Measurements from ENCODE around the gene TTC7B. TPM values are rescaled to one million over a fixed set of nuclear protein-coding genes. Genes with fewer than 3 reads are reported as not detected.

The TTC7B gene
- polyA plus RNA-seq, 1 donor (not counting 4 experiments of a cell fraction or from before 2014, with no cell fraction given) = 21.4 TPM

- H3K36me3 ChIP-seq (ENCODE audit: control insufficient read depth in 2 of 2, extremely low read depth in 1 of 2, insufficient read depth in 2 of 2, low read length in 2 of 2) = no peaks in the 10 kb centered on the region
- no peak for FAIRE-seq
- no peak for DNase-seq (ENCODE audit: low read depth, low spot score)
Measured at GRCh38 chr14:90545382-90545781, 270.8 kb downstream of the TTC7B start.

GRCh38 chr14:90544971-90545370 lies 271.3 kb downstream of the TTC7B start:
- no peaks in the 10 kb centered on the region for H3K27me3 ChIP-seq (ENCODE audit: control insufficient read depth, extremely low read depth, insufficient read depth, low read length)
- no peaks in the 10 kb centered on the region for H3K79me2 ChIP-seq (ENCODE audit: control insufficient read depth, insufficient read depth, low read length)
- H3K9me1 ChIP-seq (ENCODE audit: control insufficient read depth, extremely low read depth, insufficient read depth, low read length) = peaks cover 2% of the 10 kb centered on the region
- TF ChIP-seq EZH2 (IDR thresholded peaks at IDR 0.05; ENCODE audit: low read length) (no peak), CTCF (optimal IDR thresholded peaks at IDR 0.05 in 1 of 3, IDR thresholded peaks at IDR 0.05 in 1 of 3, conservative IDR thresholded peaks at IDR 0.05 in 1 of 3; ENCODE audit: extremely low read depth in 1 of 3, insufficient read depth in 2 of 3, low read length in 3 of 3) (no peak)
- dilution Hi-C loops (cut with MboI; ENCODE audit: extremely low pct_ligation_motif_present, low sequenced_read_pairs) = no loop called here
- no peak overlapping the region for H3K27ac ChIP-seq (ENCODE audit: control insufficient read depth, insufficient read depth, low read length)
- no peak overlapping the region for H3K4me2 ChIP-seq (ENCODE audit: control insufficient read depth, extremely low read depth, insufficient read depth, low read depth, low read length)
- no peaks in the 10 kb centered on the region for H3K9me3 ChIP-seq (ENCODE audit: control insufficient read depth, low read depth, low read length)
- peaks cover 3% of the 10 kb centered on the region for H4K20me1 ChIP-seq (ENCODE audit: control insufficient read depth, extremely low read depth, insufficient read depth, low read length)
- H3K4me3 ChIP-seq (ENCODE audit: control insufficient read depth in 2 of 3, extremely low read depth in 1 of 3, insufficient read depth in 2 of 3, low read depth in 1 of 3, low read length in 3 of 3) = no peak overlapping the region
- H3K9ac ChIP-seq (ENCODE audit: control insufficient read depth, extremely low read depth, insufficient read depth, low read length) = no peak overlapping the region
- no peaks in the 10 kb centered on the region for H3K36me3 ChIP-seq (ENCODE audit: control insufficient read depth in 2 of 2, extremely low read depth in 1 of 2, insufficient read depth in 2 of 2, low read length in 2 of 2)
- DNase-seq (ENCODE audit: low read depth, low spot score) (no peak), FAIRE-seq (no peak)
- no peak overlapping the region for H2AFZ ChIP-seq (ENCODE audit: control insufficient read depth, low read length)
- no peaks in the 10 kb centered on the region for H3K4me1 ChIP-seq (ENCODE audit: control insufficient read depth, extremely low read depth, insufficient read depth, low read length)

More at GRCh38 chr14:90545382-90545781, 270.8 kb downstream of the TTC7B start:
- Histone ChIP-seq H3K27ac (ENCODE audit: control insufficient read depth, insufficient read depth, low read length) (no peak overlapping the region), H3K9me1 (ENCODE audit: control insufficient read depth, extremely low read depth, insufficient read depth, low read length) (peaks cover 2% of the 10 kb centered on the region), H3K27me3 (ENCODE audit: control insufficient read depth, extremely low read depth, insufficient read depth, low read length) (no peaks in the 10 kb centered on the region), H3K79me2 (ENCODE audit: control insufficient read depth, insufficient read depth, low read length) (no peaks in the 10 kb centered on the region), H3K9ac (ENCODE audit: control insufficient read depth, extremely low read depth, insufficient read depth, low read length) (no peak overlapping the region), H4K20me1 (ENCODE audit: control insufficient read depth, extremely low read depth, insufficient read depth, low read length) (peaks cover 3% of the 10 kb centered on the region), H3K4me1 (ENCODE audit: control insufficient read depth, extremely low read depth, insufficient read depth, low read length) (no peaks in the 10 kb centered on the region), H3K9me3 (ENCODE audit: control insufficient read depth, low read depth, low read length) (no peaks in the 10 kb centered on the region), H3K4me2 (ENCODE audit: control insufficient read depth, extremely low read depth, insufficient read depth, low read depth, low read length) (no peak overlapping the region), H2AFZ (ENCODE audit: control insufficient read depth, low read length) (no peak overlapping the region), H3K4me3 (ENCODE audit: control insufficient read depth in 2 of 3, extremely low read depth in 1 of 3, insufficient read depth in 2 of 3, low read depth in 1 of 3, low read length in 3 of 3) (no peak overlapping the region)
- dilution Hi-C loops (cut with MboI; ENCODE audit: extremely low pct_ligation_motif_present, low sequenced_read_pairs) = no loop called here
- TF ChIP-seq CTCF (optimal IDR thresholded peaks at IDR 0.05 in 1 of 3, IDR thresholded peaks at IDR 0.05 in 1 of 3, conservative IDR thresholded peaks at IDR 0.05 in 1 of 3; ENCODE audit: extremely low read depth in 1 of 3, insufficient read depth in 2 of 3, low read length in 3 of 3) (no peak), EZH2 (IDR thresholded peaks at IDR 0.05; ENCODE audit: low read length) (no peak)

Data from keratinocyte (primary cell).